SK-N-MC (cell line): ENCODE measurements around the gene TPRG1.
A peak's percentile ranks its signal among the peaks of the same experiment; 100 is the strongest.

Experiments used
- DNase-seq: peaks from one replicate; pipeline ENCODE4 v3.0.0-alpha.2; 2011; ENCODE audit warnings: low read depth, low spot score
- H3K27ac ChIP-seq: fragments of 200-600 bp; sonication (generic); 2 replicates; pipeline ENCODE4 v1.5.1; 2016; ENCODE audit warnings: mixed run types
- H3K36me3 ChIP-seq: fragments of 200-600 bp; sonication (generic); 2 replicates; pipeline ENCODE4 v1.6.1; 2017; ENCODE audit warnings: antibody characterized with exemption, low read length, mixed read lengths; ENCODE audit not compliant: insufficient read depth
- H3K4me3 ChIP-seq: fragments of 200-600 bp; sonication (generic); 2 replicates; pipeline ENCODE4 v1.5.1; 2016
- H3K9ac ChIP-seq: fragments of 200-600 bp; sonication (generic); 2 replicates; pipeline ENCODE4 v1.8.0; 2017; ENCODE audit warnings: mixed run types, mixed read lengths; ENCODE audit not compliant: insufficient read length
- H3K9me3 ChIP-seq: fragments of 200-600 bp; sonication (generic); 2 replicates; pipeline ENCODE4 v1.6.1; 2017; ENCODE audit warnings: low read depth, mild to moderate bottlenecking, antibody characterized with exemption, low read length, moderate library complexity, mixed read lengths
- EZH2 ChIP-seq: fragments of 200-600 bp; sonication (generic); IDR thresholded peaks from one replicate; pipeline ENCODE4 v1.6.1; 2017; ENCODE audit warnings: antibody characterized with exemption
- FOXP2 ChIP-seq: optimal IDR thresholded peaks from 2 replicates; pipeline ENCODE3; 2011; ENCODE audit warnings: mild to moderate bottlenecking, moderate library complexity; ENCODE audit not compliant: insufficient read depth; ENCODE audit errors: extremely low read length, control extremely low read depth
- POLR2AphosphoS5 ChIP-seq: IDR thresholded peaks from 2 replicates; pipeline ENCODE4 v1.6.1; 2012; ENCODE audit warnings: mild to moderate bottlenecking, low read depth, low read length, borderline replicate concordance

The TPRG1 gene

DNA sequence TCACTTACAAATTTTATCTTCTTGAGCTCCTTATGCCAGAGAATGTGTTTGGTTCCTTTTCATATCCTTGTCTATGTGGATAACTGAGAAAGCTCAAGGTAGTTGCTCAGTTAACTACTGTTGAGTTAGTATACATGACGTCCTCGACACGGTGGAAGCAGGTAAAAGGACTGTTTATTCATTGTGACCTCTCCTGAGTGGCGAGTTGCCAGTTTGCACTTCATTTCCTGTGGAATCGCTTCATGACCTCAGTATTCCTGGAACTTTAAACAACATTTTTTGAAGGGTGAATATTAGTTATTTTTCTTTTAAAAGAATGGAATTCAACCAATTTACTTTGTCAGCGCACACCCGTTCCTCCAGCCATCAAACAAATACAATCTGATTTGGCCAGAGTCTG is 1.2 kb upstream of the TPRG1 start:
- DNase-seq = no peak
- Histone ChIP-seq H3K9me3 (no peaks in the 10 kb centered on the region), H3K4me3 (no peak overlapping the region), H3K9ac (no peak overlapping the region), H3K27ac (no peak overlapping the region), H3K36me3 (no peaks in the 10 kb centered on the region)
- TF ChIP-seq EZH2 (no peak), FOXP2 (no peak), POLR2AphosphoS5 (no peak)

DNA sequence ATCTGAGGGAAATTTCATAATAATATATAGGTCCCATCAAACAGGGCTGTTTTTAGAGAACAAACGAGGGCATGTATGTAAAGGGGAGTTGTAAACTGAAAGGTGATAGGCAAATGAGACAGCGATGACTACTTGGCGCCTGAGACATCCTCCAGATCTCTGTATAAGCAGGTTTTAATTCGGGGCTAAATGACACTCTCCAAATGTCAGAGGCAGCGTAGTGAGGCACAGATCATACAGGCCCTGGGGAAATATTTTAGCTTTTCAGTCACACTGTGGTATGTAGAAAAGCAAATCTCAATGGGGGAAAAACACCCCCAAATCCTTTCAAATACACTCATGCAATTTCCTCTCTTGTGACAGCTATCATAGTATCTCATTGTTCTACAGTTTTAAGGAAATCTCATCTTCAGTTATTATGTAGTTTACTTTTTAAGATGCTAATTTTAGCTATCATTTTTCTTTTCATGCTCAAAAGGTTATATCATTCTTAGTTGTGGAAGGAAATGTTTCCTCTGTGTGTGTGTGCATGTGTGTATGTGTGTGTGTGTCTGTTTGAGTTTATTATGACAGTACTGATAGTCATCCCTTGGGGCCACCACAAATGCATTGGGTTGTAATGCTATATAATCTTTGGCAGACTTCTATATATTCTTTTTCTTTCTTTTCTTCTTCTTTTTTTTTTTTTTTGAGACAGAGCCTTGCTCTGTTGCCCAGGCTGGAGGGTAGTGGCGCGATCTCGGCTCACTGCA is 1.1 kb downstream of the TPRG1 start:
- H3K9me3 ChIP-seq = no peaks in the 10 kb centered on the region
- H3K27ac ChIP-seq = no peak overlapping the region
- H3K36me3 ChIP-seq = no peaks in the 10 kb centered on the region
- H3K4me3 ChIP-seq = no peak overlapping the region
- peak; percentile 12 for DNase-seq
- H3K9ac ChIP-seq = no peak overlapping the region
- TF ChIP-seq EZH2 (no peak), POLR2AphosphoS5 (no peak), FOXP2 (no peak)

DNA sequence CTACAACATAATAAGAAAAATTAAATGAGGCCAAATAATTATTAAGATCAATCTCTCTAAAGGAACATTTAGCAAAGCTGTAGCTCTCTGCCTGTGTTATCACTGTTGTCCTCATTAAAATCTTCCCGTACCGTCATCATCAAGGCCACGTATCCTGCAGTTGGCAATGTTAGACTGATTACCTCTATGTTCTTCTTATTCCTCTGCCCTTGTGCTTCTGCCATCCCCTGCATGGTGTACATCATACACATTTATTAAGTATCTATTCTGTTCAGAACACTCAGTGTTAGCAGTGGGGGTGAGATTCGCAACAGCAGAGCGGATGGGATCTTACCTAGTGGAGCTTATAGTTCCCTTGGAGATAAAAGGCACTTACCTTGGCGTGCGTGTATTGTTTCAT is 12.8 kb downstream of the TPRG1 start:
- no peak overlapping the region for H3K9ac ChIP-seq
- H3K4me3 ChIP-seq = no peak overlapping the region
- no peaks in the 10 kb centered on the region for H3K9me3 ChIP-seq
- no peak for DNase-seq
- no peak overlapping the region for H3K27ac ChIP-seq
- H3K36me3 ChIP-seq = no peaks in the 10 kb centered on the region
- no peak for TF ChIP-seq FOXP2
- TF ChIP-seq EZH2 = no peak
- no peak for TF ChIP-seq POLR2AphosphoS5

DNA sequence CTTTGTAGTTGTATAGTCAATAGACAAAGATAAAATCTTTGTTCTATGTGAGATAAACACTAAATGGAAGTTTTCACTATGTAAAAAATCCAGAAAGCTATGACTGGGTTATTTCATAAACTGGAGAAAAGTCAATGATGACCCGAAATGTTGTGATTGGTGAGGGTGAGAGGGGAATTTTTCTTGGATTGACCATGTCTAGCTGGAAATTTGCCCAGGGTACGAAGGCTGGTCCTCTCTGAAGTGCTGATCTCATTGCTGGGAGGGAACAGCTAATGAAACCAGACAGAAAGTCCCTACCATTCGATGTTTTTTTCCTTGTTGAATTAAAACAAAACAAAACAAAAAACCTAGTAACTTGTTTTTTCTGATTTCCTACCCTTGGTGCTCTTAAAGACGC is 14.3 kb downstream of the TPRG1 start:
- Histone ChIP-seq H3K36me3 (no peaks in the 10 kb centered on the region), H3K4me3 (no peak overlapping the region), H3K9ac (no peak overlapping the region), H3K9me3 (no peaks in the 10 kb centered on the region), H3K27ac (no peak overlapping the region)
- no peak for DNase-seq
- TF ChIP-seq POLR2AphosphoS5 (no peak), EZH2 (no peak), FOXP2 (no peak)

DNA sequence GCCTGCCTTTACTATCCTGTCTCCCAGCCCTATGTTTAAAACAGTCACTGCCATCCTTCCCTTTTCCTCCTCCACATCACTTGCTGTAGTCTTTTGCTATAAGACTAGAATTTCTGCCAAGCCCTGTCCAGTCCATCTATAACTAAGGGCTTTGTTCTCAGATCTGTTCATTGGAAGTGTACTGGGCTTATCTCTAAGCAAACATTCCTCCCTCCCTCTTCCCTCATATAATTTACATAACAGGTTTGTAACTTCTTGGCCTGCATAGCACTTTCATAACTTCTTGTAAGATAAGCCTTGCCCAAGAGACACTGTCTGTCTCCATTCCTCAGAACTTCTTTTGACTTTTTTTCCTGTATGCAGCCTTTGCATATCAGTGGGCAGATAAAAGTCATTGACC is 16.7 kb downstream of the TPRG1 start:
- no peak overlapping the region for H3K9ac ChIP-seq
- H3K9me3 ChIP-seq = peaks cover 6% of the 10 kb centered on the region; the same call in 1 of the 2 replicates
- no peak for DNase-seq
- no peak overlapping the region for H3K4me3 ChIP-seq
- H3K36me3 ChIP-seq = no peaks in the 10 kb centered on the region
- no peak for TF ChIP-seq POLR2AphosphoS5
- TF ChIP-seq FOXP2 = no peak
- TF ChIP-seq EZH2 = no peak
- no peak overlapping the region for H3K27ac ChIP-seq

DNA sequence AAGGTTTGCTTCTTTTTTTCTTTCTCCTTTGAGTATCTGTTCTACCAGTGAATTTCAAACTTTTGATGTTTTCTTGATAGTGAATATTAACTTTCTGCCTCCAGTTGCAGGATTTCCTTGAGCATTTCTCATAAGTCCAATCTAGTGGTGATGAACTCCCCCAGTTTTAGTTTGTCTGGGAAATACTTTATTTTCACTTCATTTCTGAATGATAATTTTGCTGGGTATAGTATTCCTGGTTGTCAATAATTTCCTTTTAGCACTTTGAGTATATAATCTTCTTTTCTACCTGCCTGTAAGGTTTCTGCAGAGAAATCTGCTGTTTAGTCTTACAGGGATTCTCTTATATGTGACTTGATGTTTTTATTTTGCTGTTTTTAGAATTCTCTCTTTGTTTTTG is 21.0 kb downstream of the TPRG1 start:
- Histone ChIP-seq H3K9ac (no peak overlapping the region), H3K27ac (no peak overlapping the region), H3K9me3 (peaks cover 6% of the 10 kb centered on the region; the same call in 1 of the 2 replicates), H3K36me3 (no peaks in the 10 kb centered on the region), H3K4me3 (no peak overlapping the region)
- DNase-seq = no peak
- TF ChIP-seq FOXP2 = no peak
- TF ChIP-seq EZH2 = no peak
- no peak for TF ChIP-seq POLR2AphosphoS5

DNA sequence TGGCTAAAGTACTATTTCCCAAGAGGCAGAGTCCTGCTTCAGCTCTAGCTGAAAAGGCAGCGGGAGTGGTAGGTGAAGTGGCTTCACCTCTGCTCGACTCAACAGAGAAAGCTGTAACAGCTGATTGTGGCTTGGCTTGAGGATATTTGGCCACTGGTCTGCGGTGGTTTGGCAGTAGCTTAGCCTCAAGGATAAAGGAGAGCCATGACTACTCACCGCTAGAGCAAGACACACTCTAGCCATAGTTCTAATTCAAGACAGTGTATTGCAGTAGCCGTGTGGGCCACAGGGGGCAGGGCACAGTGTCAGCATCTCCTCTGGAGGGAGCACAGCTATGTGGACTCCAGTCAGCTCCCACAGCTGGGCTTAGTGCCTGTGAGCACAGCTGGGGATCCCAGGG is 23.5 kb downstream of the TPRG1 start:
- no peak for TF ChIP-seq FOXP2
- TF ChIP-seq POLR2AphosphoS5 = no peak
- TF ChIP-seq EZH2 = no peak

DNA sequence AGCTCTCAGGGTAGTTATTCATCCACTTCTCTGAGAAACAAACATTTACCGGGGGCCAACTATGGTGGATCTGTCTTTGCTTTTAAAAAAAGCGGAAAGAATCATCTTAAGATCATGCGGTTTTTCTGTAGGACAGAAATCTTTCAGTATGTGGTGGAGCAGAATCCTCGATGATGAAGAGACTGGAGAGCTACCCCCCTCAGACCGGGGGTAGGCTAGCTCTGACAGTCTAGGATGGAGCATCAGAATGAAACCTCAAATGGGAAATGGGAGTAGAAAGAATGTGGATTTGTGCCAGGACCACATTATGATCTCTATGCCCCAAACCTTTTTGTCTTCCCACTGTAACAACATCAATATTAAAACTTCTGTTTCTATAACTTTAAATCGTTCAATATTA is 30.3 kb downstream of the TPRG1 start:
- TF ChIP-seq EZH2 (no peak), POLR2AphosphoS5 (no peak), FOXP2 (no peak)

More for the DNA sequence above, 23.5 kb downstream of the TPRG1 start:
- Histone ChIP-seq H3K9me3 (peaks cover 6% of the 10 kb centered on the region; the same call in 1 of the 2 replicates), H3K36me3 (no peaks in the 10 kb centered on the region), H3K4me3 (no peak overlapping the region), H3K9ac (no peak overlapping the region), H3K27ac (no peak overlapping the region)
- DNase-seq = no peak

DNA sequence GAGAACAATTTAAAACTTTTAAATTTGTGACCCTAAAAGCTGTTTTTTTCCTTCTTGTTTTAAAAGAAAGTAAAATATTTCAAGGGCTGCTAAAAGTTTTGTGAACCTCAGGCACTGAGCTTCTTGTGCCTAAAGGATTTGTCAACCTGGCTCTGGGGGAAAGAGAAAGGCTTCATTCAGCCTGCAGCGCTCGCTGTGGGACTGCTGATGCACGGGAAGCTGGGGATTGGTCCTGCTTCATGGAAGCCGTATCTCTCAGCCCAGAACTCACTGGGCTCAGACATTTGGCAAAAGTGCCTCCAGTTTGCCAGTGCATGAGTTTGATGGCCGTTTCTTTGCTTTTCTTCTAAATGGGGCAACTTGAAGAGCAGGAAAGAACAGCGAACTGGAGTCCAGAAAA is 30.8 kb downstream of the TPRG1 start:
- no peak for DNase-seq
- H3K36me3 ChIP-seq = no peaks in the 10 kb centered on the region
- no peak for TF ChIP-seq POLR2AphosphoS5
- no peak for TF ChIP-seq EZH2
- TF ChIP-seq FOXP2 = no peak
- no peak overlapping the region for H3K4me3 ChIP-seq
- no peaks in the 10 kb centered on the region for H3K9me3 ChIP-seq
- no peak overlapping the region for H3K27ac ChIP-seq
- H3K9ac ChIP-seq = no peak overlapping the region

More for the DNA sequence above, 30.3 kb downstream of the TPRG1 start:
- no peaks in the 10 kb centered on the region for H3K9me3 ChIP-seq
- no peak for DNase-seq
- H3K4me3 ChIP-seq = no peak overlapping the region
- no peak overlapping the region for H3K27ac ChIP-seq
- H3K36me3 ChIP-seq = no peaks in the 10 kb centered on the region
- no peak overlapping the region for H3K9ac ChIP-seq
